RWPE1 (cell line): ENCODE measurements around the gene MYO1D.

Source experiments
- CTCF ChIA-PET: fragments of 350-600 bp; sonication (Branson Sonifier 250); formaldehyde crosslinking; extraction: SDS; loops from one replicate; lab custom pipeline; 2021; lab: Yijun Ruan, JAX
- POLR2A ChIA-PET: fragments of 400-600 bp; formaldehyde crosslinking; extraction: SDS; loops from one replicate; lab custom pipeline; 2020; ENCODE audit warnings: antibody characterized with exemption; ENCODE audit not compliant: low non-redundant PET; lab: Yijun Ruan, JAX
- DNase-seq: peaks from one replicate; pipeline ENCODE4 v3.0.0; 2012; ENCODE audit warnings: low spot score
- H3K27ac ChIP-seq: fragments of 450-650 bp; 2 replicates; pipeline ENCODE4 v1.5.1; 2017
- CTCF ChIP-seq: fragments of 450-650 bp; conservative IDR thresholded peaks from 2 replicates; pipeline ENCODE4 v1.5.1; 2017; ENCODE audit warnings: low read depth, mild to moderate bottlenecking

Gene MYO1D

GRCh38 chr17:32515677-32516383, 361.1 kb downstream of the MYO1D start:
- POLR2A ChIA-PET: no interaction called here
- TF ChIP-seq CTCF: no peak
- DNase-seq: no peak
- CTCF ChIA-PET: no interaction called here
- H3K27ac ChIP-seq: no peak overlapping the region

- ChIA-PET POLR2A (no interaction called here), CTCF (interaction anchor here (0.6 kb wide), 1 partner anchor 181 kb away, joined by 3 read pairs; no protein-coding TSS in a partner anchor)
- no peak for DNase-seq
- H3K27ac ChIP-seq: no peak overlapping the region
- TF ChIP-seq CTCF: no peak
Measured at GRCh38 chr17:32514606-32515005, 362.3 kb downstream of the MYO1D start.

DNA sequence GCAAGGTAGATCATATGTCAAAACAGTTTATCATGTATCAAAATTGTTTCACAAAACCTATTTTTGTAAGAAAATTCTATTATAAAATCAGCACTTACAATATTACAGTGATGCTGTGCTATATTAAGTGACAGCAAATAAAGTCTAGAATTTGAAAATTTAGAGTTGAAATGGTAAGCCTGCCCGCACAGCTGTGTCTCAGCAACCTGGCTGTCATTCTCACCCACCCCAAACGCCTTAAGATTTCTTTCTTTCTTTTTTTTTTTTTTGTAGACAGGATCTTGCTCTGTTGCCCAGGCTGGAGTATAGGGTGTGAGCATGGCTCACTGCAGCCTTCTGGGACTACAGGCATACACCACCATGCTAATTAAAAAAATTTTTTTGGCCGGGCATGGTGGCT, 363.3 kb downstream of the MYO1D start:
- no peak for TF ChIP-seq CTCF
- ChIA-PET POLR2A (no interaction called here), CTCF (no interaction called here)
- no peak for DNase-seq
- H3K27ac ChIP-seq: no peak overlapping the region

- H3K27ac ChIP-seq: no peak overlapping the region
- CTCF ChIA-PET: no interaction called here
- DNase-seq: no peak
- POLR2A ChIA-PET: no interaction called here
- no peak for TF ChIP-seq CTCF
Measured at GRCh38 chr17:32512328-32512727, 364.6 kb downstream of the MYO1D start.

- DNase-seq: no peak
- H3K27ac ChIP-seq: no peak overlapping the region
- no peak for TF ChIP-seq CTCF
- ChIA-PET POLR2A (no interaction called here), CTCF (no interaction called here)
Measured at GRCh38 chr17:32510466-32510865, 366.5 kb downstream of the MYO1D start.

- H3K27ac ChIP-seq: no peak overlapping the region
- DNase-seq: no peak
- CTCF ChIA-PET: interaction anchor here (0.7 to 1.4 kb wide), 2 partner anchors 17 to 210 kb away, joined by 3 read pairs; no protein-coding TSS in a partner anchor
- POLR2A ChIA-PET: no interaction called here
- TF ChIP-seq CTCF: no peak
Measured at GRCh38 chr17:32508926-32509325, 368.0 kb downstream of the MYO1D start.
